ENCODE data around the gene UBE2J1.
"Not testable (repeated sequence)": the region's sequence is repeated elsewhere in the genome, so short reads cannot be mapped to it uniquely, and the experiment has no call there.

Gene UBE2J1

GRCh38 chr6:89320012-89320559 lies 32.4 kb downstream of the UBE2J1 start:
- DNase-seq (ENCODE audit: low read depth): no peak

GRCh38 chr6:89317067-89317466 lies 35.5 kb downstream of the UBE2J1 start:
- DNase-seq (ENCODE audit: low read depth): no peak

- DNase-seq (ENCODE audit: low read depth): no peak
Measured at GRCh38 chr6:89315249-89315885, 37.2 kb downstream of the UBE2J1 start, which contains the start of gene GABRR2. TSS of gene GABRR2 (minus strand) at chr6:89315299. CDS start at chr6:89315165, 134 bp downstream.

- no peak for DNase-seq (ENCODE audit: low read depth)
Measured at GRCh38 chr6:89314692-89315091, 37.8 kb downstream of the UBE2J1 start.

GRCh38 chr6:89313006-89313405 lies 39.5 kb downstream of the UBE2J1 start:
- no peak for DNase-seq (ENCODE audit: low read depth)

- DNase-seq (ENCODE audit: low read depth): no peak
Measured at GRCh38 chr6:89311853-89312531, 40.5 kb downstream of the UBE2J1 start.

GRCh38 chr6:89311530-89311852 lies 41.0 kb downstream of the UBE2J1 start:
- DNase-seq (ENCODE audit: low read depth): no peak

- no peak for DNase-seq (ENCODE audit: low read depth)
Measured at GRCh38 chr6:89310929-89311328, 41.6 kb downstream of the UBE2J1 start.

- DNase-seq (ENCODE audit: low read depth): no peak
Measured at GRCh38 chr6:89308525-89309395, 43.8 kb downstream of the UBE2J1 start.

GRCh38 chr6:89304517-89304916 lies 48.0 kb downstream of the UBE2J1 start:
- not testable (repeated sequence) for DNase-seq (ENCODE audit: low read depth)

- no peak for DNase-seq (ENCODE audit: low read depth)
Measured at GRCh38 chr6:89302936-89303335, 49.6 kb downstream of the UBE2J1 start.

- DNase-seq (ENCODE audit: low read depth): no peak
Measured at GRCh38 chr6:89302195-89302770, 50.2 kb downstream of the UBE2J1 start.

- no peak for DNase-seq (ENCODE audit: low read depth)
Measured at GRCh38 chr6:89301586-89302194, 50.8 kb downstream of the UBE2J1 start.

GRCh38 chr6:89299466-89299850 lies 53.1 kb downstream of the UBE2J1 start:
- DNase-seq (ENCODE audit: low read depth): no peak

GRCh38 chr6:89298680-89299465 lies 53.6 kb downstream of the UBE2J1 start:
- peak; percentile 17 for DNase-seq (ENCODE audit: low read depth)

- DNase-seq (ENCODE audit: low read depth): peak; percentile 57
Measured at GRCh38 chr6:89297695-89298351, 54.7 kb downstream of the UBE2J1 start.

- DNase-seq (ENCODE audit: low read depth): no peak
Measured at GRCh38 chr6:89295981-89296380, 56.5 kb downstream of the UBE2J1 start.

- not testable (repeated sequence) for DNase-seq (ENCODE audit: low read depth)
Measured at GRCh38 chr6:89295116-89295515, 57.4 kb downstream of the UBE2J1 start.

GRCh38 chr6:89291256-89291819 lies 61.2 kb downstream of the UBE2J1 start:
- DNase-seq (ENCODE audit: low read depth): no peak
